ENCODE data around the gene PIEZO2.

GRCh38 chr18:11020161-11020853, 129.1 kb downstream of the PIEZO2 start:
- TF ChIP-seq CTCF (IDR thresholded peaks at IDR 0.05) (no peak), EZH2 (IDR thresholded peaks at IDR 0.05; ENCODE audit: borderline replicate concordance, insufficient read depth, low read depth, low read length, poor library complexity, severe bottlenecking) (no peak)

All from B cell (primary cell).